H9 (cell line): ENCODE data around the gene TMEM140. TPM values are rescaled to one million over a fixed set of nuclear protein-coding genes. Genes with fewer than 3 reads are reported as not detected.

ENCODE experiments used
- DNase-seq: peaks from one replicate; pipeline ENCODE4 v3.0.0-alpha.2; 2017
- H2AFZ ChIP-seq: one replicate; pipeline ENCODE4 v1.6.1; 2013; ENCODE audit warnings: mild to moderate bottlenecking, low read length, control low read depth, moderate library complexity
- H2AK5ac ChIP-seq: 2 replicates; pipeline ENCODE4 v1.6.1; 2013; ENCODE audit warnings: low read length, control low read depth, mixed read lengths; ENCODE audit not compliant: insufficient read length
- H2BK120ac ChIP-seq: one replicate; pipeline ENCODE4 v1.6.1; 2013; ENCODE audit warnings: low read depth, mild to moderate bottlenecking, low read length, control low read depth, inconsistent platforms; ENCODE audit not compliant: poor library complexity, severe bottlenecking
- H2BK12ac ChIP-seq: 2 replicates; pipeline ENCODE4 v1.6.1; 2013; ENCODE audit warnings: low read length, control low read depth, mixed read lengths, low read depth; ENCODE audit not compliant: insufficient read length
- H2BK15ac ChIP-seq: 2 replicates; pipeline ENCODE4 v1.6.1; 2013; ENCODE audit warnings: low read depth, low read length, control low read depth
- H2BK20ac ChIP-seq: one replicate; pipeline ENCODE4 v1.6.1; 2013; ENCODE audit warnings: low read depth, mild to moderate bottlenecking, low read length, control low read depth, inconsistent platforms; ENCODE audit not compliant: poor library complexity, severe bottlenecking
- H2BK5ac ChIP-seq: 2 replicates; pipeline ENCODE4 v1.6.1; 2013; ENCODE audit warnings: low read length, control low read depth, mixed read lengths; ENCODE audit not compliant: insufficient read length
- H3K14ac ChIP-seq: 2 replicates; pipeline ENCODE4 v1.6.1; 2013; ENCODE audit warnings: low read length, control low read depth; ENCODE audit not compliant: insufficient read depth
- H3K18ac ChIP-seq: 2 replicates; pipeline ENCODE4 v1.6.1; 2013; ENCODE audit warnings: low read depth, mild to moderate bottlenecking, mixed read lengths, low read length, control low read depth; ENCODE audit not compliant: insufficient read length
- H3K23ac ChIP-seq: 2 replicates; pipeline ENCODE4 v1.6.1; 2013; ENCODE audit warnings: low read length, control low read depth, mixed read lengths, low read depth; ENCODE audit not compliant: insufficient read length
- H3K23me2 ChIP-seq: 2 replicates; pipeline ENCODE4 v1.6.1; 2013; ENCODE audit warnings: low read depth, mild to moderate bottlenecking, mixed read lengths, low read length, control low read depth; ENCODE audit not compliant: insufficient read length, poor library complexity, severe bottlenecking
- H3K27ac ChIP-seq: 2 replicates; pipeline ENCODE4 v1.5.1; 2013; ENCODE audit warnings: low read length, control low read depth, mixed read lengths, low read depth; ENCODE audit not compliant: insufficient read length
- H3K27me3 ChIP-seq: 2 replicates; pipeline ENCODE4 v1.6.1; 2013; ENCODE audit warnings: low read length, control low read depth, inconsistent platforms; ENCODE audit not compliant: insufficient read depth
- H3K4ac ChIP-seq: 2 replicates; pipeline ENCODE4 v1.6.1; 2013; ENCODE audit warnings: low read depth, mild to moderate bottlenecking, control low read depth, inconsistent platforms, low read length, moderate library complexity
- H3K4me1 ChIP-seq: 2 replicates; pipeline ENCODE4 v1.6.1; 2013; ENCODE audit warnings: low read length, control low read depth, inconsistent platforms; ENCODE audit not compliant: insufficient read depth
- H3K4me2 ChIP-seq: 2 replicates; pipeline ENCODE4 v1.6.1; 2013; ENCODE audit warnings: low read length, control low read depth, mixed read lengths; ENCODE audit not compliant: insufficient read length, insufficient read depth
- H3K56ac ChIP-seq: 2 replicates; pipeline ENCODE4 v1.6.1; 2013; ENCODE audit warnings: low read depth, mild to moderate bottlenecking, mixed read lengths, low read length, control low read depth; ENCODE audit not compliant: insufficient read length
- H3K79me1 ChIP-seq: 2 replicates; pipeline ENCODE4 v1.6.1; 2013; ENCODE audit warnings: low read depth, mild to moderate bottlenecking, moderate library complexity, low read length, control low read depth, inconsistent platforms; ENCODE audit not compliant: insufficient read depth, poor library complexity, severe bottlenecking
- H3K79me2 ChIP-seq: 2 replicates; pipeline ENCODE4 v1.6.1; 2013; ENCODE audit warnings: low read length, control low read depth, inconsistent platforms; ENCODE audit not compliant: insufficient read depth
- H3K9ac ChIP-seq: 2 replicates; pipeline ENCODE4 v1.6.1; 2013; ENCODE audit warnings: low read length, control low read depth, mixed read lengths; ENCODE audit not compliant: insufficient read length; ENCODE audit errors: extremely low read depth
- H3K9me3 ChIP-seq: one replicate; pipeline ENCODE4 v1.6.1; 2013; ENCODE audit warnings: low read depth, low read length, inconsistent platforms; ENCODE audit not compliant: control insufficient read depth
- H3T11ph ChIP-seq: one replicate; pipeline ENCODE4 v1.6.1; 2013; ENCODE audit warnings: mild to moderate bottlenecking, low read length, control low read depth, inconsistent platforms
- H4K20me1 ChIP-seq: one replicate; pipeline ENCODE4 v1.6.1; 2013; ENCODE audit not compliant: control insufficient read depth, insufficient read length, insufficient read depth
- H4K5ac ChIP-seq: 2 replicates; pipeline ENCODE4 v1.6.1; 2013; ENCODE audit warnings: low read depth, mild to moderate bottlenecking, mixed read lengths, low read length, control low read depth; ENCODE audit not compliant: insufficient read length
- H4K8ac ChIP-seq: replicated peaks from 2 replicates; pipeline ENCODE4 v1.6.1; 2013; ENCODE audit warnings: low read length, control low read depth, mixed read lengths, low read depth; ENCODE audit not compliant: insufficient read length
- H4K91ac ChIP-seq: 2 replicates; pipeline ENCODE4 v1.6.1; 2013; ENCODE audit warnings: low read depth, mild to moderate bottlenecking, moderate library complexity, mixed read lengths, low read length, control low read depth; ENCODE audit not compliant: insufficient read length
- H3K27ac Mint-ChIP-seq, 3 experiments: 2 replicates in 2 of 3; 3 replicates in 1 of 3; pipeline ENCODE4 v1.8.0; 2020 to 2021; ENCODE audit warnings: mixed read lengths in 3 of 3, mild to moderate bottlenecking in 1 of 3, moderate library complexity in 1 of 3
- H3K27me3 Mint-ChIP-seq: 2 replicates; pipeline ENCODE4 v1.8.0; 2021; ENCODE audit warnings: low read depth, mild to moderate bottlenecking, moderate library complexity, mixed read lengths
- H3K36me3 Mint-ChIP-seq, 3 experiments: 2 replicates in 2 of 3; 3 replicates in 1 of 3; pipeline ENCODE4 v1.8.0; 2020 to 2021; ENCODE audit warnings: low read depth in 3 of 3, mixed read lengths in 3 of 3; ENCODE audit not compliant: insufficient read depth in 1 of 3
- H3K4me1 Mint-ChIP-seq, 2 experiments: 2 replicates each; pipeline ENCODE4 v1.8.0; 2020; ENCODE audit warnings: mixed read lengths in 2 of 2
- H3K4me3 Mint-ChIP-seq, 2 experiments: 2 replicates in 1 of 2; 3 replicates in 1 of 2; pipeline ENCODE4 v1.8.0; 2020 to 2021; ENCODE audit warnings: mild to moderate bottlenecking in 2 of 2, mixed read lengths in 2 of 2, moderate library complexity in 1 of 2
- H3K9me3 Mint-ChIP-seq, 2 experiments: 2 replicates in 1 of 2; 3 replicates in 1 of 2; pipeline ENCODE4 v1.8.0; 2020; ENCODE audit warnings: mild to moderate bottlenecking in 2 of 2, mixed read lengths in 2 of 2, moderate library complexity in 1 of 2
- WGBS: extraction: QIAGEN DNeasy Blood & Tissue Kit; methylation state at CpG from one replicate; pipeline ENCODE4 v1.1.7; 2013; ENCODE audit warnings: missing lambda C conversion rate, low lambda C conversion rate, mixed read lengths; ENCODE audit not compliant: insufficient read length; ENCODE audit errors: extremely low coverage; 5-methylcytosine and 5-hydroxymethylcytosine counted together
- total RNA-seq: library from RNA; stranded (reverse); gene quantifications from 2 replicates; pipeline ENCODE4 v1.2.1, GENCODE V29; 2021
- TF ChIP-seq, protein P1 (sequence below): fragments of 200-600 bp; sonication (generic); conservative IDR thresholded peaks from 3 replicates; pipeline ENCODE4 v1.8.0; 2021; ENCODE audit warnings: antibody characterized with exemption, mild to moderate bottlenecking

The TMEM140 gene
- total RNA-seq, 1 experiment from 2014 or later, result not detected

DNA sequence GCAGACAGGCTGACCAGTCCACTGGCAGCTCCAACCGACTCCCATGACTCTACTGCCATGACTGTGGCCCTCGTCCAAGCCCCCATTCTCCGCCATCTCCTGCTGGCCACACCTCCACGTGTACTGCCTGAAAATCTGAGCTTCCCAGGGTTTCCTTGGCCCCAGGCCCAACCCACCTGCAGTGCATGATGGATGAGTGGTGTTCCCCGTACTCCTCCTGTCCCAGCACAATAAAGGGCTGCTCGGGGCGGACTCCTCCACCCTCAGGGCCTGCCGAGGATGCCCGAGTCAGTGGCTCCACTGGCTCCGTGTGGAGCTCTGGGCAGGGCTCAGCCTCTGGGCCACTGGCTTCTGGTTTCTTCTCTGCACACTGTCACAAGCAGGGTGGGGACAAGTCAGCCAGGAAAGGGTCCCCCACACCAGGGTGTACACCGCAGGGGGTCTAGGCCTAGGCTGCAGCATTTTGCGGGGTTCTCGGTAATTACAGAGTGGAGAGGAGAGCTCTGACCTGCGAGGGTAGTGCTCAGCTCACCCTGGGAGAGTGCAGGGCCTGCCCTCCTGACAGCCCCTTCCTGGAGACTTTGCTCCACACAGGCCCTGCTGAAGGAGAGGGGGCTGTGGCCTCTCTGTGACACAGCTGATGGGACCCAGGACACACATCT, 48.2 kb downstream of the TMEM140 start:
- no CpG with 5 or more reads among the region's 14 CpGs for WGBS

More for the DNA sequence above, 48.2 kb downstream of the TMEM140 start:
- H2AK5ac ChIP-seq, result no peak overlapping the region
- H2BK20ac ChIP-seq, result no peak overlapping the region
- no peak overlapping the region for H2BK120ac ChIP-seq
- no peaks in the 10 kb centered on the region for H3K79me2 ChIP-seq
- no peaks in the 10 kb centered on the region for H3K4me1 ChIP-seq
- Mint-ChIP-seq H3K27ac (no peak overlapping the region), H3K27me3 (no peaks in the 10 kb centered on the region), H3K4me3 (no peak overlapping the region; a peak in 1 of 5 replicates), H3K9me3 (no peaks in the 10 kb centered on the region), H3K36me3 (peaks cover 6 to 44% (median 23%) of the 10 kb centered on the region in 3 experiments), H3K4me1 (peaks cover 0 to 5% of the 10 kb centered on the region in 2 experiments; a peak in 3 of 4 replicates)
- no peak overlapping the region for H3K56ac ChIP-seq
- TF ChIP-seq, protein P1, sequence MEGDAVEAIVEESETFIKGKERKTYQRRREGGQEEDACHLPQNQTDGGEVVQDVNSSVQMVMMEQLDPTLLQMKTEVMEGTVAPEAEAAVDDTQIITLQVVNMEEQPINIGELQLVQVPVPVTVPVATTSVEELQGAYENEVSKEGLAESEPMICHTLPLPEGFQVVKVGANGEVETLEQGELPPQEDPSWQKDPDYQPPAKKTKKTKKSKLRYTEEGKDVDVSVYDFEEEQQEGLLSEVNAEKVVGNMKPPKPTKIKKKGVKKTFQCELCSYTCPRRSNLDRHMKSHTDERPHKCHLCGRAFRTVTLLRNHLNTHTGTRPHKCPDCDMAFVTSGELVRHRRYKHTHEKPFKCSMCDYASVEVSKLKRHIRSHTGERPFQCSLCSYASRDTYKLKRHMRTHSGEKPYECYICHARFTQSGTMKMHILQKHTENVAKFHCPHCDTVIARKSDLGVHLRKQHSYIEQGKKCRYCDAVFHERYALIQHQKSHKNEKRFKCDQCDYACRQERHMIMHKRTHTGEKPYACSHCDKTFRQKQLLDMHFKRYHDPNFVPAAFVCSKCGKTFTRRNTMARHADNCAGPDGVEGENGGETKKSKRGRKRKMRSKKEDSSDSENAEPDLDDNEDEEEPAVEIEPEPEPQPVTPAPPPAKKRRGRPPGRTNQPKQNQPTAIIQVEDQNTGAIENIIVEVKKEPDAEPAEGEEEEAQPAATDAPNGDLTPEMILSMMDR, result no peak
- no peak overlapping the region for H3K27ac ChIP-seq
- H3K4ac ChIP-seq, result no peak overlapping the region
- H3K27me3 ChIP-seq, result no peaks in the 10 kb centered on the region
- H4K5ac ChIP-seq, result no peak overlapping the region
- no peaks in the 10 kb centered on the region for H3K79me1 ChIP-seq
- no peak overlapping the region for H2BK15ac ChIP-seq
- no peak overlapping the region for H3K14ac ChIP-seq
- H3K23me2 ChIP-seq, result no peaks in the 10 kb centered on the region
- no peaks in the 10 kb centered on the region for H3K9me3 ChIP-seq
- H3K4me2 ChIP-seq, result no peak overlapping the region
- H2AFZ ChIP-seq, result no peak overlapping the region
- DNase-seq, result no peak
- H2BK12ac ChIP-seq, result no peak overlapping the region
- no peak overlapping the region for H4K91ac ChIP-seq
- H2BK5ac ChIP-seq, result no peak overlapping the region
- H3T11ph ChIP-seq, result no peak overlapping the region
- no peak overlapping the region for H3K9ac ChIP-seq
- H3K23ac ChIP-seq, result no peak overlapping the region
- H3K18ac ChIP-seq, result no peak overlapping the region
- no peak overlapping the region for H4K8ac ChIP-seq
- H4K20me1 ChIP-seq, result no peaks in the 10 kb centered on the region
